ENCODE data around the gene MRPL30. TPM values are rescaled to one million over a fixed set of nuclear protein-coding genes. Genes with fewer than 3 reads are reported as not detected.

Gene MRPL30
- polyA plus RNA-seq, 1 of the 3 experiments (the other 2 are of a cell fraction), result 14.9 TPM

DNA sequence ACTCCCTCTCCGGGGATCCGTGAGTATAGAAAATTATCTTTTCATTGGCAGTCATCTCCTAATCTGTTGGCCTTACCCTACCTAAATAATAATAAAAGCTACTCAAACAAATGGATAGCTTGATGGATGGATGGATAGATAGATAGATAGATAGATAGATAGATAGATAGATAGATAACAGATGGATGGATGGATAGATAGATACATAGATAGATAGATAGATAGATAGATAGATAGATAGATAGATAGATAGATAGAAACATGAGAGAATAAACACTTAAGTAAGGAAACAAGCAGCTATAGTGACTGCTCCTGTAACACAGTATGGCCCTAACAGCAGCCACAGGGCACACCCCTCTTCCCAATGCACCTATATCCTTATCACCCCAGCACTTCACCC, 35.1 kb downstream of the MRPL30 start:
- Histone ChIP-seq H3F3A (replicated peaks; ENCODE audit: insufficient read depth) (no peaks in the 10 kb centered on the region), H2AFZ (ENCODE audit: low read depth) (no peak overlapping the region), H3K36me3 (replicated peaks in 1 of 2; ENCODE audit: control insufficient read depth in 1 of 2, insufficient read depth in 2 of 2, low read length in 1 of 2) (no peaks in the 10 kb centered on the region), H3K27me3 (ENCODE audit: insufficient read depth) (no peaks in the 10 kb centered on the region), H3K4me3 (ENCODE audit: low read depth in 2 of 2, low read length in 1 of 2) (no peak overlapping the region), H3K79me2 (ENCODE audit: insufficient read depth) (no peaks in the 10 kb centered on the region), H3K9me2 (no peaks in the 10 kb centered on the region), H4K20me1 (ENCODE audit: insufficient read depth) (no peaks in the 10 kb centered on the region), H3K4me1 (ENCODE audit: control insufficient read depth in 1 of 2, insufficient read depth in 2 of 2, low read depth in 1 of 2, low read length in 1 of 2) (no peaks in the 10 kb centered on the region), H3K4me2 (no peak overlapping the region), H3K9ac (no peak overlapping the region), H3K27ac (ENCODE audit: low read depth in 2 of 2, low read length in 1 of 2) (no peak overlapping the region), H3K9me3 (no peaks in the 10 kb centered on the region)
- CTCF ChIA-PET, result no interaction called here
- WGBS (ENCODE audit: low lambda C conversion rate), result 96% methylated on average over 2 of the region's 2 CpGs
- POLR2A ChIA-PET, result no interaction called here
- no peak for TF ChIP-seq TEAD4 (IDR thresholded peaks at IDR 0.05; ENCODE audit: borderline replicate concordance, insufficient read depth)
- TF ChIP-seq, protein P1, sequence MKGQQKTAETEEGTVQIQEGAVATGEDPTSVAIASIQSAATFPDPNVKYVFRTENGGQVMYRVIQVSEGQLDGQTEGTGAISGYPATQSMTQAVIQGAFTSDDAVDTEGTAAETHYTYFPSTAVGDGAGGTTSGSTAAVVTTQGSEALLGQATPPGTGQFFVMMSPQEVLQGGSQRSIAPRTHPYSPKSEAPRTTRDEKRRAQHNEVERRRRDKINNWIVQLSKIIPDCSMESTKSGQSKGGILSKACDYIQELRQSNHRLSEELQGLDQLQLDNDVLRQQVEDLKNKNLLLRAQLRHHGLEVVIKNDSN (IDR thresholded peaks at IDR 0.05; ENCODE audit: borderline replicate concordance, low read depth), result no peak
- TF ChIP-seq, protein P2, sequence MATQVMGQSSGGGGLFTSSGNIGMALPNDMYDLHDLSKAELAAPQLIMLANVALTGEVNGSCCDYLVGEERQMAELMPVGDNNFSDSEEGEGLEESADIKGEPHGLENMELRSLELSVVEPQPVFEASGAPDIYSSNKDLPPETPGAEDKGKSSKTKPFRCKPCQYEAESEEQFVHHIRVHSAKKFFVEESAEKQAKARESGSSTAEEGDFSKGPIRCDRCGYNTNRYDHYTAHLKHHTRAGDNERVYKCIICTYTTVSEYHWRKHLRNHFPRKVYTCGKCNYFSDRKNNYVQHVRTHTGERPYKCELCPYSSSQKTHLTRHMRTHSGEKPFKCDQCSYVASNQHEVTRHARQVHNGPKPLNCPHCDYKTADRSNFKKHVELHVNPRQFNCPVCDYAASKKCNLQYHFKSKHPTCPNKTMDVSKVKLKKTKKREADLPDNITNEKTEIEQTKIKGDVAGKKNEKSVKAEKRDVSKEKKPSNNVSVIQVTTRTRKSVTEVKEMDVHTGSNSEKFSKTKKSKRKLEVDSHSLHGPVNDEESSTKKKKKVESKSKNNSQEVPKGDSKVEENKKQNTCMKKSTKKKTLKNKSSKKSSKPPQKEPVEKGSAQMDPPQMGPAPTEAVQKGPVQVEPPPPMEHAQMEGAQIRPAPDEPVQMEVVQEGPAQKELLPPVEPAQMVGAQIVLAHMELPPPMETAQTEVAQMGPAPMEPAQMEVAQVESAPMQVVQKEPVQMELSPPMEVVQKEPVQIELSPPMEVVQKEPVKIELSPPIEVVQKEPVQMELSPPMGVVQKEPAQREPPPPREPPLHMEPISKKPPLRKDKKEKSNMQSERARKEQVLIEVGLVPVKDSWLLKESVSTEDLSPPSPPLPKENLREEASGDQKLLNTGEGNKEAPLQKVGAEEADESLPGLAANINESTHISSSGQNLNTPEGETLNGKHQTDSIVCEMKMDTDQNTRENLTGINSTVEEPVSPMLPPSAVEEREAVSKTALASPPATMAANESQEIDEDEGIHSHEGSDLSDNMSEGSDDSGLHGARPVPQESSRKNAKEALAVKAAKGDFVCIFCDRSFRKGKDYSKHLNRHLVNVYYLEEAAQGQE (IDR thresholded peaks at IDR 0.05; ENCODE audit: low read depth, low read length), result no peak
- TF ChIP-seq, protein P3, sequence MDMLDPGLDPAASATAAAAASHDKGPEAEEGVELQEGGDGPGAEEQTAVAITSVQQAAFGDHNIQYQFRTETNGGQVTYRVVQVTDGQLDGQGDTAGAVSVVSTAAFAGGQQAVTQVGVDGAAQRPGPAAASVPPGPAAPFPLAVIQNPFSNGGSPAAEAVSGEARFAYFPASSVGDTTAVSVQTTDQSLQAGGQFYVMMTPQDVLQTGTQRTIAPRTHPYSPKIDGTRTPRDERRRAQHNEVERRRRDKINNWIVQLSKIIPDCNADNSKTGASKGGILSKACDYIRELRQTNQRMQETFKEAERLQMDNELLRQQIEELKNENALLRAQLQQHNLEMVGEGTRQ (IDR thresholded peaks at IDR 0.05; ENCODE audit: borderline replicate concordance, low read depth, low read length), result no peak
- no peak for TF ChIP-seq FOSL2 (IDR thresholded peaks at IDR 0.05; ENCODE audit: borderline replicate concordance, low read depth)
- no peak for TF ChIP-seq MXI1 (IDR thresholded peaks at IDR 0.05; ENCODE audit: low read depth, low read length)
- TF ChIP-seq FOXM1 (IDR thresholded peaks at IDR 0.05; ENCODE audit: low read depth), result no peak
- TF ChIP-seq FOXJ3 (CRISPR knock-in tag; IDR thresholded peaks at IDR 0.05), result no peak
- no peak for TF ChIP-seq YY1 (IDR thresholded peaks at IDR 0.05; ENCODE audit: low read depth)
- no peak for TF ChIP-seq SIN3A (IDR thresholded peaks at IDR 0.05; ENCODE audit: borderline replicate concordance, low read depth, low read length)
- no peak for TF ChIP-seq TAF1 (IDR thresholded peaks at IDR 0.05; ENCODE audit: borderline replicate concordance, low read depth, low read length)
- no peak for TF ChIP-seq POLR2AphosphoS5 (IDR thresholded peaks at IDR 0.05; ENCODE audit: low read depth, low read length)
- TF ChIP-seq, protein P4, sequence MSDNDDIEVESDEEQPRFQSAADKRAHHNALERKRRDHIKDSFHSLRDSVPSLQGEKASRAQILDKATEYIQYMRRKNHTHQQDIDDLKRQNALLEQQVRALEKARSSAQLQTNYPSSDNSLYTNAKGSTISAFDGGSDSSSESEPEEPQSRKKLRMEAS (IDR thresholded peaks at IDR 0.05; ENCODE audit: low read depth), result no peak
- no peak for TF ChIP-seq NFIC (IDR thresholded peaks at IDR 0.05; ENCODE audit: borderline replicate concordance)
- DNase-seq, result no peak

Data from SK-N-SH (cell line).